CD4-positive, alpha-beta T cell treated with Interleukin-1 beta for 1 hour (primary cell): ENCODE data around the gene PCYT1B.
"Not testable (repeated sequence)": the region's sequence is repeated elsewhere in the genome, so short reads cannot be mapped to it uniquely, and the experiment has no call there.

Experiments used
- DNase-seq, 2 donors: peaks; one replicate each; pipeline ENCODE4 v3.0.0-alpha.2; 2020 to 2022

Gene PCYT1B

DNA sequence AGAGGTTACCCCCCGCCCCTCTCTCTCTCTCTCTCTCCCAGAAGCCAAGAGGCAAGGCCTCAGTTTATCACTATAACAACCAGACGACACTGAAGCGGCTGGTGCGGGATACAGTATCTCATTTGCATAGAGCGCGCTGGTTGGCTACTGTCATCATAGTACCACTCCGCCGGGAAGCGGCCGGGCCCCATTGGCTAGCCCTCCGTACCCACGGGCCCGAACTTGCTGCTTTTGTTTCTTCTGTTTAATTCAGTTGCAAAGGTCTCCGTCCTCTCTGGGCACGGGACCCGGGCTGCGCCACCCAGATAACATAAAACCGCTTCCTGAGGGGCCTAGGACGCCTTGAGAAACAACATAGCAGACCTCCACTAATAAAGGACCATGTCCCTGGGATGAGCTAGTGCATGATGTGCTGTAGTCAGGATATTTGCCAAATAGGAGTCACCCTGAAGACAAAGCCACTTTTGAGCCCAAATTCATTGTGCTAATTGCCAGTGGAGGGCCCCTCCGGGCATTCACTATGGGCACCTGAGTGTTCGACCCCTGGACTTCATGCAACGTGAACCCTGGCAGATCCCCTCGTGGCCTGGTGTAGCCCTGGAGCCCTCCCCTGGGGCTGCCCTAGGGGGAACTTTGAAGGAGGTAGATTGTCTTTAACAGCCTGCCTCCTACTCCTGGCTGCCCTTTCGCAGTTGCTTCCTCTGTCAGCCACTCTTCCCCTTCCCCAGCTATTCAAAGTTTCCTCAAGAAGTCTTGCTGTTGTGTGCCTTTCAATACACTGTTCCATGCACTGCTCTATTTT lies at the start of gene PCYT1B:
PCYT1B (minus strand) TSS at position 91 of the 802 bp plus-strand sequence. CDS start 242 bp downstream, outside the sequence.
- DNase-seq: peak; percentile 47 to 56

DNA sequence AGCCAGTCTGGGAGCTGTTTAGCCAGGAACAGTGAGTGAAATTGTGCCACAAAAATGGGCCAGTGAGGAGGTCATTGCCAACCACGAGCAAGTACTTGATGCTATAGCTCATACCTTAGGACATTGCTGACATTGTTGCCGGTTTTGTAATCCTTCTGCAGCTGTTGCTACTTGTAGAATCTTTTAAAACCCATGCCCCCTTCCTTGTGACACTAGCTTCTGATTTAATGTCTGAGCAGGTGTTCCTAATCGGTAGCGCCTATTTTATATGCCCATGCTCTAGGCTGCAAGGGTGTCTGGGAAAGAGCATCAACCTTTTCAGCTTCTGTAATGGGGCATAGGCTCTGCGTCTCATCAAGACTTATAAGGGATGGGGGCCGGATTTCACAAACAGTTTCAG lies 49.1 kb upstream of the PCYT1B start:
- DNase-seq: no peak

DNA sequence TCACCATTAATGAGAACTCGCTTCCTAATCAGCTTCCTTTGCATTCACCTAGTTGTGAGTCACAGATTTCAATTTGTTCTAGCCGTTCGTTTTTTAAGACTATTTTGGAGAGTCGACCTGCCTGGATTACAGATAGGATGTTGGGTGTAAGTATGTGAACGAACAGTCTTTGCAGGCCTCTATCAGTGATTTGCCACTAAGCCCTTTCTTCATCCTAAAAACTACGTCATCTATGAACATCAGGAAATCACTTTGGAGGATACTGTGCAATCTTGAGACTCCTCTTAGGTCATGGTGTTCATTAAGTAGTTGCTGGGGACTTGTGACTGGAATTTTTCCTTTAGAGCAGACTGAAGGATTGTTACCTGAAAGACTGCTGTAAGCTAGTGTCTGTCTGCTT lies 47.7 kb upstream of the PCYT1B start:
- no peak for DNase-seq

DNA sequence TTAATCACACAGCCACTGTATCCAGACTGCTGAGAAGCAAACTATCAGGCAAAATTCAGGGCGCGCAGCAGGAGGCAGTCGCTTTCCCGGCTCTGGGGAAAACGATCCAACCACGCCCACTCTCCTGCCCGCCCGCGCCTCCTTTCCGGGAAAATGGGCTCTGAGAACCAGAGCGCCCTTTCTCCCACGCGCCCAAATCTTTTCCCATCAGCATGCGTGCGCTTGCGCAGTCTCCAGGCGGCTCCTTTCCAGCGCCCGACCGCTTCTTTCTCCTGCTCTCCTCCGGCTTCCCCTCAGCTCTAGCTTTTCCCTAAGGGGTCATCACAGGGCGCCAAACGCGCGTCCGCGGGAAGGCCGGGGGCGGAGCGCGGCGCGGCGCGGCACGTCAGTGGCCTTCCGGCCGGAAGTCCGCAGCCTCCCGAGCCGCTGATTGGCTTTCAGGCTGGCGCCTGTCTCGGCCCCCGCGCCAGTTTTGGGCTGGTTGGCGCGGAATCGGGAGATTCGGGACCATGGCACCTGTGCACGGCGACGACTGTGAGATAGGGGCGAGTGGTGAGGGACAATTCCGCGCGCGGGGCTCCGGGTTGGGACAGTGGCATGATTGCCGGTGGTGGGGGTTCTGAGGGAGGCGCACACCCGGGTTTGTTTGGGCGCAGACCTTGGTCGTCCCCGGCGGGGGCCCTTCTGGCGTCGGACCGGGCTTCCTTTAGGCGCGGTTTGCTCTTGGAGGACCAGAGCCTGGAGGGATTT lies 46.5 kb upstream of the PCYT1B start, which contains the start of gene POLA1:
POLA1 (plus strand) TSS at position 466 of the 750 bp plus-strand sequence; CDS start at position 510, 44 bp downstream.
- peak; percentile 69 to 75 for DNase-seq

DNA sequence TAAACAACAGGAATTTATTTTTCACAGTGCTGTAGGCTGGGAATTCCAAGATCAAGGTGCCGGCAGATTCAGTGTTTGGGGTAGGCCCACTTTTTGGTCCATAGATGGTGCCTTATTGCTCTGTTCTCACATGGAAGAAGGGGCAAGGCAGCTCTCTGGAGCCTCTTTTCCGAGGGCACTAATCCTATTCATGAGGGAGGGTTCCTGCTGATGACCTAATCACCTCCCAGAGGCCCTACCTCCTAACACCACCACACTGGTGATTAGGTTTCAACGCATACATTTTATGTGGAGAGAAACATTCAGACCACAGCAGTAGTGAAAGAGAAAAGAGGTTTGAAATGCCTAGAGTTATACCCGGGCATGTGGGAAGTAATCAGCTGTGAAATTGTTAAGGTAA lies 45.2 kb upstream of the PCYT1B start:
- no peak for DNase-seq

DNA sequence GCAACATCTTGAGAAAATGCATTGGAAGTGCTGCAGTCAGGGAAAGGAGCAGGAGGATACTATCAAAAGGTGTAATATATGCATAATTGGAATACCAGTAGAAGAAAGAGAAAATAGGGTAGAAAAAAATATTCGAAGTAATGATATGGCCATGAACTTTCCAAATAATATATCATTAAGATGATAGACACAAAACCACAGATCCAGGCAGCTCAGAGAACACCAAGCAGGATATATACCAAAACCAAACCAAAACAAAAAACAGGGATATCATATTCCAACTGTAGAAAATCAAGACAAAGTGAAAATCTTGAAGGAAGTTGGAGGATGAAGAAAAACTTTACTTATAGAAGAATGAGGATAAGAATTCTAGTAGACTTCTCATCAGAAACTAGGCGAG lies 36.9 kb upstream of the PCYT1B start:
- no peak for DNase-seq

DNA sequence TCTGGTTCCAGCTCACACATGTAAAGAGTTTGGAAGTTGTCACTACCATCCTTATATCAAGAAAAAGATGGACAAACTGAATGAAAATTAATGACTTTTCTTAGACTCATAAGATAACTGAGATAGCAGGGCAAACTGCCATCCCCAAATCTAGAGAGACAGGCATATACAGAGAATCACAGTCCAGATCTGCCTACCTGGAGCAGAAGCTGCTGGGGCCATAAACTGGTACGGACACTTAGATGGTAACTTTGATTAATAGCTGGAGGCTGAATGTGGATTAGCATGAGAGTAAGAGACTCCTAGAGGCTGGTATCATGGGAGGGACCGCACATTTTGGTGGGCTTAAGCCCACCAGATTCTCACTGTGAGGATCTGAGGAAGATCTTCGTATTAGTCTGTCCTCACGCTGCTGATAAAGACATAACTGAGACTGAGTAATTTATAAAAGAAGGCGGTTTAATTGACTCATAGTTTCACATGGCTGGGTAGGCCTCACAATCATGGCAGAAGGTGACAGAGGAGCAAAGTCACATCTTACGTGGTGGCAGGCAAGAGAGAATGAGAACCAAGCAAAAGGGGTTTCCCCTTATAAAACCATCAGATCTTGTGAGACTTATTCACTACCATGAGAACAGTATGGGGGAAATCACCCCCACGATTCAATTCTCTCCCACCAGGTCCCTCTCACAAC lies 35.7 kb upstream of the PCYT1B start:
- no peak for DNase-seq

DNA sequence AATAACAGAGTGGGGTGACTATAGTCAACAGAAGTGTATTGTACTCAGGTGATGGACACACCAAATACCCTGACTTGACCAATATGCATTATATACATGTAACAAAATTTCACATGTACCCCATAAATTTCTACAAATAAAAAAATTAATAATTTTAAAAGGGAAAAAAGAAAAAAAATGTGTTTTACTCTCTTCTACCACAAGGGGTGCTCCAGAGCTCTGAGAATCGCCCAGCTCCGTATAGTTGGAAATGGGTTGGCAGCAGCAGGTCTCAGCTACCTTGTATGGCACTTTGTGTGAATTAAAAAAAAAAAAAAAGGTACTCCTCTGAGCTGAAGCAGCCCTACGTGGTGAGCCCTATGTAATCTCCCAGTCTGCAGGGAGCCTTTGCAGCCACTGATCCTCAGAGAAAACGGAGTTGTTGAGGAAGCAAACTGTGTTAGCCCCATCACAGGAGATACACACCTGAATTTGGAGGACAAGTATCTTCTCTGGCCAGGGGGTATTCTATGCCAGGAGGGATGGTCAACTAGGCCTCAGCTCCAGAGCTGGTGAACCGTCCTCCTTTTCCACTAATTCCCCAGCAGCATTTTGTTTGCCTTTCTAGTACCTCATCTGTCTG lies 29.4 kb upstream of the PCYT1B start:
- DNase-seq: peak in 1 of 2 donors; percentile 3

DNA sequence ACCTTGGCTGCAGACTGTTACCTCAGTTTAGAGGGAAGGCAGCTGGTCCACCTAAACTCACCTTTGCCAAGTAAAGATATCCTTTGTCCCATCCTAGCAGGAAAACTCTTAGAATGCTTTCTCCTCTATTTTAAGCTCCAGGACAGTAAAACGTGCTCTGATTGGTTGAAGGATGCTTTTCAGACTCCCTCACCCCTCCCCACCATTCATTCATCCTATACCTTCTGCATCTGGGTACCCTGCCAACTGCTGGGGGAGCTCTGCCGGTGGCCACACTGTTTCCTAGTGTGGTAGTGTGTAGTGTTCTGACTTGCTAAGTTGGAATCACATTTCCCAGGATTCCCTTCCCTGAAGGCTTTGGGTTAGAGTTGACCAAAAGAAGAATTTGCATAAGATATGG lies 26.3 kb upstream of the PCYT1B start:
- DNase-seq: no peak

DNA sequence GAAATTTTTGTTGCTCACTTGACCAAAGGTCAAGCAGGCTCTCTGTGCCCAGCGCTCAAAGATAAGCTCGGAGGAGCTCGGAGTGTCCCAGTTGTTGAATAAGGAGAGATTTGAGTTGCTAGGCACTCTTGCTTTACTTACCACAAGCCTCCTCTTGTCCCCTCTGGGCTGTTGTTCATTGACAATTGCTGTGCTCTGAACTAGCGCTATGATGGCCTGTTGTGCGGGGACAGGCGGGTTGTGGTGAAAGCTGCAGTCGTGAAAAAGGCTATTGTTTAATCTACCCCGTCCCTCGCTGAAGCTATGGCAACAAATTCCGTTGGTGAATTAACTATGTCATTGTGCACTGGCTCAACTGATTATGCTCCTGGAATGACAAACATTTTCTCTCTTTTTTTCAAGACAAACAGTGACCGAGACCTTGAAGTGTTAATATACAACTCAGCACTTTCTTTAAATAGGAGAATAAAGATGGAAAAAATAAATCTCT lies 25.6 kb upstream of the PCYT1B start:
- no peak for DNase-seq

DNA sequence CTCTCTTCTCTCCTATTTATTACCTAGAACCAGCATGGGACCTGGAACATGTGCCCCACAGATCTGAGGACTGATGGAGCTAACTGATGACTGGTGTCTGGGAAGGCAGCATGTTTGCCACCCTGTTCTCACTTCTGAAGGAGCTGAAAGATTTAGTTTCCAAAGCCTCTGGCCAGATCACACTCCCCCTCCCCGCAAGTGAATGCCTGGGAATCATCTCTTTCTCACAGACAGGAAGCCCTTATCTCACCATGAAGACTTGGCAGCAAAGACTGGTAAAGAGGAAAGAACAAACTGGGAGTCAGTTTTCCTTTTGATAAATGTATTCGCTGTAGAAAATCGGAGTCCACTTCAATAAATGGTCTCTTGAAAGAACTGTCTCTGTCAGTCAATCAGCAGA lies 21.0 kb upstream of the PCYT1B start:
- DNase-seq: no peak

DNA sequence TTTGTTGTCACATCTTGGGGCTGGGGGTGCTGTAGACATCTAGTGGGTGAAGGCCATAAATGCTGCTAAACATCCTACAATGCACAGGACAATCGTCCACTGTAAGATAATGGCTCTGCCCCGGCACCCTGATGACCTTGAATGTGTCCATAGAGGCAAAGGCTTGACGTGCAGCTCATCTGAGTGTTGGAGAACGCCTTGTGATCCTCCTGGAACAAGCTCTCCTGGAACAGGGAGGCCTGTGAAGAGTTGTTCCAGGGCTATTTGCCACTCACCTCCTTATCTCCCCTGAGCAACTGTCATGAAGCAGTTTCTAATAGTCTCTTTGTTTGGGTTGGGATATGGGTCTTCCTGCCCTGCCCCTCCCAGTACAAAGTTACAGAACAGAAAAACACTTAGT lies 15.2 kb upstream of the PCYT1B start:
- no peak for DNase-seq

DNA sequence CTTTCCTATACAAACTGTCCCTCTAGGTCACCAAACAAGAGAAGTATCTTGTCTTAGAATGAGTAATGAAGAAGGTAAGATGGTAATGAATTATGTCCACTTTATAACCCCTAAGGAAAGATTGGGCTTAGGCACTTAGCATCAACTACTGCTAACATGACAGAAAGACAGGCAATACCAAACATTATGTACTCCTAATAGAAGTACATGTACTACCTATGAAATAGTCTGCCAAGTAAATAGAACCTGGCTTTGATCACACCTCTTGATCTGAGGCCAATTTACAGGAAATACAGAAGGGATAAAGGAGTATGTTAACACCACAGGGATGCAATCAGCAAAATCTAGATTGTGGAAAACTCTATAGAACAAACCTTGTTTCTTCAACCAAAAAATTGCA lies 14.1 kb upstream of the PCYT1B start:
- DNase-seq: no peak

DNA sequence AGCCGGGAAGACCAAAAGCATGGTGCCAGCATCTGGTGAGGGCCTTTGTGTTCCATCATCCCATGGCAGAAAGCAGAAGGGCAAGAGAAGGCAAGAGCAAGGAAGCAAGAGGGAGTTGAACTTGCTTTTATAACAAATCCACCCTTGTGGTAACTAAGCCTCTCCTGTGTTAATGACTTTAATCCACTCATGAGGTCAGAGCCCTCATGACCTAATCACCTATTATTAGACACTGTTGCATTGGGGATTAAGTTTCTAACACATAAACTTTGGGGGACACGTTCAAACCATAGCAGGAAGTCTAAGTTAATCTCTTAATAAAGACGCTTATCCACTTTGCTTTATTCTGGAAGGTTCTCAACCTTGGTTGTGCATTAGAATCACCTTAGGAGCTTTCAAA lies 12.5 kb upstream of the PCYT1B start:
- no peak for DNase-seq

DNA sequence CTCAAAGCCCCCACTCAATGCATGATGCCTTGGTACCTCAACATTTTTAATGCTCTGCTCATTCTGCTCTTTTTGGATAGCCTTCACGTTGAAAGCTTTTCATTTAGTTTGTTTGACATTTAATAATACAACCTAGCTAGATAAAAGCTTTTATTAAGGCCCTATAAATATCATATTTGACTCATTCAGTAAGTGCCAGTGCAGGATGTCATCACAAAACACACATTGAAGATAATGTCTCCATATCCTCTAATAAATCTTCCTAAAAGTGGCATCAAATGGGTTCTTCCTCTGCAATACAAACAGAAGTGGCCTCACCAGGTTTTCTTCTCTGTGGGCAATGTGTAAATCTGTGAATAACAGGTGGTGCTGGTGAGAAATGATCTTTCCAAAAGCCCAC lies 12.0 kb upstream of the PCYT1B start:
- no peak for DNase-seq

DNA sequence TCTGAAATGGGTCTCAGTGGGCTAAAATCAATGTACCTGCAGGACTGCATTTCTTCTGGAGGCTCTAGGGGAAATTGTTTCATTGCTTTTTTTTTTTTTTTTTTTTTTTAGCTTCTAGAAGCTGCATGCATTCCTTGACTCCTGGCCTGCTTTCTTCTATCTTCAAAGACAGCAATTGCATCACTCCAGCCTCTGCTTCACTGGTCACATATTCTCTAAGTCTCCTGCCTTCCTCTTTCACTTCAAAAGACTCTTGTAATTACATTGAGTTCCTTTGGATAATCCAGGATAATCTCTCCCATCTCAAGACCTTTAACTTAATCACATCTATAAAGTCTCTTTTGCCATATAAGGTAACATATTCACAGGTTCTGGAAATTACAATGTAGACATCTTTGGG lies 11.3 kb upstream of the PCYT1B start:
- DNase-seq: no peak

DNA sequence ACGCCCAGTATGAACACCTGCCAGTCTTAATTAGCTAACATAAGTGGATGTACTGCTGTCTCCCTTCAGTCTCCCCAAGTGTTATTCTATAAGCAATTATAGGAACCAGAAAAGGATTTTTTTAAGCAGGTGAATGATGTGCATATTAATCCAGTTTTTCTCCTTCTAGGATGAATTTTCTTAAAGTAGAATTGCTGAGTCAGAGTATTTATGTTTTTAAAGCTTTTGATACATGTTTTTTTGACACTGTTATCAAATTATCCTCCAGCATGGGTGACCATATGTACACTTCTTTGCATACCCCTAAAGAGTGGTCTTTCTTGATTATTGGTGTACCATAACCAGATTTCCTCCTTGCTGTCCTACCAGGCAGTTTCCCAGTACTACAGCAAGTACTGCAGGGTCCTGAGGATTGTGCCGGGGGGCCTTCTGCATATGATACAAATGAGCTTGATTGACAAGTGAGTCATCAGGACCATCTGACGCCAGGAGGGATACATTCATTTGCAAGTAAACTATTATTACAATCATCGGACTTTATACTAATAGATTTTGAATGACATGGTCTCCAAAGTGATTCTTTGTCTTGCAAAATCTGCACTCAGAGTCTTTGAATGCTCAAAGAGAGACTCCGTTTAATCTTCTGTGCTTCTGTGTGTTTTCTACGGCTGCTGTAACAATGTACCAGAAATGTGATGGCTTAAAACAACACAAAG lies 10.7 kb upstream of the PCYT1B start:
- DNase-seq: no peak

DNA sequence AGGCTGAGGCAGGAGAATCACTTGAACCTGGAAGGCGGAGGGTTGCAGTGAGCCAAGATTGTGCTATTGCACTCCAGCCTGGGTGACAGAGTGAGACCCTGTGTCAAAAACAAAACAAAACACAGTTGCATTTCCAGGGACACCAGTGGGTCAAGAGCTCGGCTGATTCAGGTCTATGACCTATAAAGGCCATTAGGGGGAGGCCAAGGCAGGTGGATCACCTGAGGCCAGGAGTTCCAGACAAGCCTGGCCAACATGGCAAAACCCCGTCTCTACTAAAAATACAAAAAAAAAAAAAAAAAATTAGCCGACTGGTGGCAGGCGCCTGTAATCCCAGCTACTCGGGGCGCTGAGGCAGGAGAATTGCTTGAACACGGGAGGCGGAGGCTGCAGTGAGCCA lies 8.5 kb upstream of the PCYT1B start:
- not testable (repeated sequence) for DNase-seq

DNA sequence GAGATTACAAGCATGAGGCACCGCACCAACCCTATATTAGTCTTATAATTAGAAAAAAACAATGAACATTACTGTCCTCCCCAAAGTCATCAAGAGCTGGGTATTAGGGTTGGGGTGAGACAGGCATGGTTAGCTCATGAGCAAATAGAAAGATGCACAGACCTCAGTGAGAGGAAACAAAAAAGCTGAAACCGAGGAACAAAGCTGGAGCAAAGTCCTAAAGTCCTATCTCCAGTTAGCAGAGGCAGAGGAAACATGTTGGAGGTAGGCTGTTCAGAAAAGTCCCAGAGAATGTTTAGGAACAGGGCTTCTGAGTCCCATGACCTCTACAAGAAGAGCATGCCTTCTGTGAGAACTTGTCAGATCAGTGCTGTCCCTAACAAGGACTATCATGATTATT lies 4.6 kb upstream of the PCYT1B start:
- DNase-seq: no peak

DNA sequence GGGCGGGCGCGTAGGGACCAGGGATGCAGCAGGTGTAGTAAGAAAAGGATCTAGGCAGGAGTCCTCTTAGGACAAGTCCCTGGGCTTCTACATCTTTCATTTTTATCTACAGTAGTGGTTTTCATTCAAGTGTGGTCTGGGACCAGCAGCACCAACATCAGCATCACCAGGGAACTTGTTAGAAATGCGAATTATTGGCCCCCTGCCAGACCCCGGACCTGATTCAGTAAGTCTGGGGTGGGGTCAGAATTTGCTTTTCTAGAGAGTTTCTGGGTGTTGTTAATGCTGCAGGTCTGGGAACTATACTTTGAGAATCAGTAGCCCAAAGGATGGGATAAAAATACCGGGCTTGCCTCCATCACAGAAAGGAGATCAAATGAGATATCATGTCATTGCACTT lies 1.3 kb upstream of the PCYT1B start:
- DNase-seq: no peak

DNA sequence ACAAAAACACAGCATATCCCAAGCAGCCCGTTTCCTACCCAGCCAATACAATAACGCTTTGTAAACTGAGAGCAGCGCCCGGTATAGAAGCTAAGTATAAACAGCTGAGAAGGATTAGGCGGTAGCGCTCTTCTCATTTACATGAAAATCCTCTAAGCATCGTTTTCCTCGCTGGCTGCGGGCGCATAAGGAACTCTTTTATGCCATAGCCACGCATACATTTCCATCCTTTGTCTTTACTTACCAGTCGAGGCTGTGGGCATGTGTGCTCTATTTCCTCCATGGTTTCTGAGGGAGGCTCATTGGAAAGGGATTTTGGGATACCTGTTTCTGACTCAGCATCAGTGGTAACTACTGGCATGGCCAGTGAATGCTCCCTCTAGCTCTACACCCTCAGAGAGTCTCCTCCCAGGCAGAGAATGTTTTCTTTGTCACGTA lies 383 bp downstream of the PCYT1B start:
- peak in 1 of 2 donors; percentile 0 for DNase-seq

DNA sequence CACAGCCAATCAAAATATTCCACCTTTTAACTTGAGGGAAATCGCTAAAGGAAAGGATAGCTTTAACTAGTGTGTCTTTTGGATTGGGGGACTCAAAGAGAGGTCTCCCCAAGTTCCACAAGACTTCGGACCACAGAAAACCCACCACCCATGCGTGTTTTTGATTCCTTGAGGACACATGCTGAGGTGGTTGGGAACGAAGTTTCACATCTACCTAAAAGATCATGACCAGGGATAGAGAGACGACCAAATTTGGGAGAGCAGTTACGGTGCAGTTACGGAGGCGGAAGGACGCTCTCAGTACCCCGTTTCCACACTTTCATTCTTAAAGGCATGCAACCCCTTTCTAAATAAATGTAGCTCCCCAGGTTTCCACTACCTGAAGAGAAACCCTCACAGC lies 1.1 kb downstream of the PCYT1B start:
- DNase-seq: no peak
